A673 (cell line): ENCODE measurements around the gene MGAT2.

Experiments
- EZH2 ChIP-seq: fragments of 200-600 bp; sonication (generic); IDR thresholded peaks from 2 replicates; pipeline ENCODE4 v1.6.1; 2017; ENCODE audit warnings: borderline replicate concordance, low read depth, mild to moderate bottlenecking, mixed read lengths, antibody characterized with exemption, low read length; ENCODE audit not compliant: poor library complexity, severe bottlenecking
- TF ChIP-seq, protein P1 (sequence below): fragments of 300-800, 200-600 bp; sonication (generic); conservative IDR thresholded peaks from 2 replicates; pipeline ENCODE4 v1.5.1; 2017; ENCODE audit warnings: low read depth, mild to moderate bottlenecking, antibody characterized with exemption, low read length, moderate library complexity, mixed read lengths

DNA sequence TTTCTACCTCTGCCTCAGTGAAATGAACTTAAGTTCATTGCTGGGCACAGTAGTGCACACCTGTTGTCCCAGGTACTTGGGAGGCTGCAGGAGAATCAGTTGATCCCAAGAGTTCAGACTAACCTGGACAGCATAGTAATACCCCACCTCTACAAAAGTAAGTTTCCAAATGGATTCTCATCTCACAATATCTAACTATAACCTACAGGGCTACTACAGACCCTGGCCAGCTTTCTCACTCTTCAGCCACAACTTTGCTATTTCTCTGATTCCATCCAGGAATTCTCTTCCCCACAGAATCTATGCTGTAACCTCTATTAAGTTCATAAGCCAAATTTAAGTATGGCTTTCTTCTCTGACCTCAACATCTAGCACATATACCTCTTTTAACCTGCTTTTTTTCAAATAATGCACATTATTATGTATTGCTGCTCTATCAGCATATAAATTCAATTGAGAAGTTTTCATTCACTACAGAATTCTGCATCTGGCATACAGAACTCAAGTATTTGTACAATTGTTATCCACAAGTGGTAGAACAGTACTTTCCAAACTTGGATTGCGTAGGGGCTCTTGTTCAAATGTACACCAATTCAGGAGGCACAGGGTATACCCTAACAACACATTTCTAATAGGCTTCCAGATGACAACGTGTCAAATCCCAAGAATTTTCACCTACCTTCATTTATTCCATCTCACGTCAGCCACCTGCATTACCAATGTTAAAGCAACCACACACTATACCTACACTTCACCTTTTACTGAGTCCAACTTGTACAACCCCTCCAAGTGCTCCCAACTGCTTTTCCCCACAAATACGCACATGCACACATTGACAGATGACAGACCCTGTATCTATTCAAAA lies 38.3 kb upstream of the MGAT2 start:
- no peak for TF ChIP-seq EZH2
- TF ChIP-seq, protein P1, sequence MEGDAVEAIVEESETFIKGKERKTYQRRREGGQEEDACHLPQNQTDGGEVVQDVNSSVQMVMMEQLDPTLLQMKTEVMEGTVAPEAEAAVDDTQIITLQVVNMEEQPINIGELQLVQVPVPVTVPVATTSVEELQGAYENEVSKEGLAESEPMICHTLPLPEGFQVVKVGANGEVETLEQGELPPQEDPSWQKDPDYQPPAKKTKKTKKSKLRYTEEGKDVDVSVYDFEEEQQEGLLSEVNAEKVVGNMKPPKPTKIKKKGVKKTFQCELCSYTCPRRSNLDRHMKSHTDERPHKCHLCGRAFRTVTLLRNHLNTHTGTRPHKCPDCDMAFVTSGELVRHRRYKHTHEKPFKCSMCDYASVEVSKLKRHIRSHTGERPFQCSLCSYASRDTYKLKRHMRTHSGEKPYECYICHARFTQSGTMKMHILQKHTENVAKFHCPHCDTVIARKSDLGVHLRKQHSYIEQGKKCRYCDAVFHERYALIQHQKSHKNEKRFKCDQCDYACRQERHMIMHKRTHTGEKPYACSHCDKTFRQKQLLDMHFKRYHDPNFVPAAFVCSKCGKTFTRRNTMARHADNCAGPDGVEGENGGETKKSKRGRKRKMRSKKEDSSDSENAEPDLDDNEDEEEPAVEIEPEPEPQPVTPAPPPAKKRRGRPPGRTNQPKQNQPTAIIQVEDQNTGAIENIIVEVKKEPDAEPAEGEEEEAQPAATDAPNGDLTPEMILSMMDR = no peak
